AG04449 (cell line): ENCODE results near the gene POLR2E.
"Not testable (repeated sequence)": the region's sequence is repeated elsewhere in the genome, so short reads cannot be mapped to it uniquely, and the experiment has no call there.

Source experiments
- CTCF ChIA-PET: fragments of 350-600 bp; formaldehyde crosslinking; extraction: SDS; loops from one replicate; lab custom pipeline; 2021; ENCODE audit warnings: antibody characterized with exemption; lab: Yijun Ruan, JAX
- POLR2A ChIA-PET: fragments of 400-600, 350-600 bp; formaldehyde crosslinking; extraction: SDS; loops from one replicate; lab custom pipeline; 2020; ENCODE audit warnings: antibody characterized with exemption, inconsistent platforms; lab: Yijun Ruan, JAX
- DNase-seq: peaks from one replicate; pipeline ENCODE4 v3.0.0-alpha.2; 2010; ENCODE audit warnings: low read depth, low spot score
- H3K4me3 ChIP-seq: 2 replicates; pipeline ENCODE4 v1.5.1; 2011; ENCODE audit warnings: low read depth, mild to moderate bottlenecking, control low read depth, low read length
- CTCF ChIP-seq: IDR thresholded peaks from one replicate; pipeline ENCODE4 v1.5.1; 2011; ENCODE audit warnings: mild to moderate bottlenecking, moderate library complexity, low read length, control low read depth, inconsistent platforms; ENCODE audit not compliant: insufficient read depth; ENCODE audit errors: missing control alignments

Gene POLR2E

GRCh38 chr19:1133471-1133929, 38.3 kb upstream of the POLR2E start:
- ChIA-PET POLR2A (interaction anchor here (1.2 kb wide), 1 partner anchor 35 kb away, joined by 5 read pairs; no protein-coding TSS in a partner anchor), CTCF (interaction anchor here (0.9 kb wide), 1 partner anchor 10 kb away, joined by 3 read pairs; no protein-coding TSS in a partner anchor)
- H3K4me3 ChIP-seq, result no peak overlapping the region
- DNase-seq, result no peak
- TF ChIP-seq CTCF, result no peak

- H3K4me3 ChIP-seq, result peak overlapping the region; percentile 75
- ChIA-PET CTCF (interaction anchor here (4.7 kb wide), 1 partner anchor 62 kb away, joined by 17 read pairs; no protein-coding TSS in a partner anchor), POLR2A (interaction anchor here (1.2 kb wide), 1 partner anchor 35 kb away, joined by 5 read pairs; no protein-coding TSS in a partner anchor)
- TF ChIP-seq CTCF, result no peak
- DNase-seq, result no peak
Observed at GRCh38 chr19:1132552-1133383, 37.6 kb upstream of the POLR2E start.

- ChIA-PET CTCF (interaction anchor here (0.9 to 4.7 kb wide), 6 partner anchors 9 to 109 kb away, joined by 3 to 17 read pairs (median 6); no protein-coding TSS in a partner anchor), POLR2A (interaction anchor here (1.4 kb wide), 1 partner anchor 29 kb away, joined by 3 read pairs; no protein-coding TSS in a partner anchor)
- H3K4me3 ChIP-seq, result peak overlapping the region; percentile 75
- peak; percentile 50 for DNase-seq
- TF ChIP-seq CTCF, result no peak
Observed at GRCh38 chr19:1131718-1132551, 36.8 kb upstream of the POLR2E start.

- no peak for DNase-seq
- H3K4me3 ChIP-seq, result peak overlapping the region; percentile 75
- CTCF ChIA-PET, result interaction anchor here (0.9 to 4.7 kb wide), 6 partner anchors 8 to 110 kb away, joined by 3 to 17 read pairs (median 6); no protein-coding TSS in a partner anchor
- TF ChIP-seq CTCF, result no peak
- POLR2A ChIA-PET, result interaction anchor here (0.7 to 1.5 kb wide), 5 partner anchors 18 to 138 kb away, joined by 3 to 5 read pairs (median 3); partner anchors contain the start of gene CIRBP
Observed at GRCh38 chr19:1130771-1131717, 35.9 kb upstream of the POLR2E start.

GRCh38 chr19:1129535-1129934, 34.4 kb upstream of the POLR2E start:
- CTCF ChIA-PET, result interaction anchor here (2.1 to 4.7 kb wide), 2 partner anchors 17 to 65 kb away, joined by 13 to 17 read pairs; no protein-coding TSS in a partner anchor
- POLR2A ChIA-PET, result no interaction called here
- TF ChIP-seq CTCF, result no peak

GRCh38 chr19:1129084-1129483, 33.9 kb upstream of the POLR2E start:
- POLR2A ChIA-PET, H3K4me3 ChIP-seq, DNase-seq: not testable (repeated sequence)
- CTCF ChIA-PET, result interaction anchor here (1.0 to 4.7 kb wide), 2 partner anchors 12 to 65 kb away, joined by 3 to 17 read pairs; no protein-coding TSS in a partner anchor

More at GRCh38 chr19:1129535-1129934, 34.4 kb upstream of the POLR2E start:
- no peak for DNase-seq
- peak overlapping the region; percentile 1; the same call in 1 of the 2 replicates for H3K4me3 ChIP-seq
